Lung (tissue), 16 donors: ENCODE data around the gene PKN3. TPM values are rescaled to one million over a fixed set of nuclear protein-coding genes. Genes with fewer than 3 reads are reported as not detected.
A peak's percentile ranks its signal among the peaks of the same experiment; 100 is the strongest.

Experiments used
- ATAC-seq: fragments of 200-7000 bp; cut with Tn5 transposase; one replicate; pipeline ENCODE4 v1.9.1; 2020; ENCODE audit warnings: moderate number of reproducible peaks; ENCODE audit not compliant: insufficient read depth, low FRiP score
- DNase-seq, 3 donors: peaks; one replicate each; pipeline ENCODE4 v3.0.0-alpha.2; 2013 to 2017
- H3K27ac ChIP-seq, 2 donors: one replicate each; pipeline ENCODE4 v1.5.1; 2013; ENCODE audit warnings: mild to moderate bottlenecking in 2 of 2, moderate library complexity in 2 of 2, control low read depth in 1 of 2, inconsistent platforms in 1 of 2, low read depth in 1 of 2, low read length in 1 of 2
- H3K27me3 ChIP-seq, 3 donors: one replicate each; pipeline ENCODE4 v1.5.1; 2013; ENCODE audit warnings: low read length in 2 of 3; ENCODE audit not compliant: control insufficient read depth in 3 of 3, insufficient read depth in 3 of 3
- H3K36me3 ChIP-seq, 4 donors: one replicate each; pipeline ENCODE4 v1.5.1; 2013; ENCODE audit warnings: low read length in 4 of 4, mild to moderate bottlenecking in 1 of 4, moderate library complexity in 1 of 4; ENCODE audit not compliant: control insufficient read depth in 4 of 4, insufficient read depth in 4 of 4
- H3K4me1 ChIP-seq, 5 donors: one replicate each; pipeline ENCODE4 v1.5.1; 2013; ENCODE audit warnings: low read length in 5 of 5, mild to moderate bottlenecking in 2 of 5, moderate library complexity in 1 of 5; ENCODE audit not compliant: control insufficient read depth in 5 of 5, insufficient read depth in 5 of 5
- H3K4me3 ChIP-seq: one replicate; pipeline ENCODE4 v1.5.1; 2013; ENCODE audit warnings: mild to moderate bottlenecking, control low read depth, moderate library complexity
- H3K9ac ChIP-seq, 2 donors: one replicate each; pipeline ENCODE4 v1.5.1; 2013; ENCODE audit warnings: low read length in 2 of 2, control low read depth in 1 of 2; ENCODE audit not compliant: insufficient read depth in 1 of 2
- H3K9me3 ChIP-seq, 4 donors: one replicate each; pipeline ENCODE4 v1.5.1; 2013; ENCODE audit warnings: low read length in 3 of 4, mild to moderate bottlenecking in 1 of 4, moderate library complexity in 1 of 4; ENCODE audit not compliant: control insufficient read depth in 4 of 4, insufficient read depth in 3 of 4
- WGBS, 2 donors: extraction: QIAGEN DNeasy Blood & Tissue Kit; methylation state at CpG; one replicate each; pipeline ENCODE4 v1.1.7; 2013; 5-methylcytosine and 5-hydroxymethylcytosine counted together
- long read RNA-seq, 5 donors: transcript quantifications; one replicate each; lab custom pipeline, GENCODE V29; 2026
- polyA plus RNA-seq, 2 donors: library from polyadenylated mRNA; stranded (reverse); fragments of 200-250 nt; gene quantifications; one replicate each; pipeline ENCODE4 v1.2.1, GENCODE V29; 2013
- total RNA-seq, 2 donors: library from RNA; depleted of rRNA in 1 of 2; stranded (reverse); fragments of >200 nt in 1 of 2; gene quantifications; one replicate each; pipeline ENCODE4 v1.2.1, GENCODE V29; 2014 to 2021
- TF ChIP-seq, protein P1 (sequence below): IDR thresholded peaks from 2 replicates; pipeline ENCODE4 v1.5.1; 2012; ENCODE audit warnings: mild to moderate bottlenecking; ENCODE audit errors: control extremely low read depth, extremely low read depth
- donor health status: control.
- donor health status: control.
- donor health status: Bipolar disorder and iron deficiency.
- donor health status: healthy.
- donor health status: DM: yes; HTN: yes; CAD: no.

Gene PKN3
- total RNA-seq (10 to 100 TPM in 1 of 2 donors, 1 to 10 TPM in 1; 4.1 to 19.3 TPM), polyA plus RNA-seq (10 to 100 TPM in 1 of 2 donors, 1 to 10 TPM in 1; 8.6 to 13.0 TPM)
- long read RNA-seq, donor 1, partial matches to known transcripts: 28 of 28 reads
- long read RNA-seq, donor 1, other reads (novel, unspliced or antisense): 0 of 28 reads
- long read RNA-seq, donor 2, partial matches to known transcripts: 9 of 9 reads
- long read RNA-seq, donor 2, other reads (novel, unspliced or antisense): 0 of 9 reads
- long read RNA-seq, donor 3: 0 reads
- long read RNA-seq, donor 4, partial matches to known transcripts: 0 of 6 reads
- long read RNA-seq, donor 4, other reads (novel, unspliced or antisense): 6 of 6 reads
- long read RNA-seq, donor 5, partial matches to known transcripts: 0 of 1 reads
- long read RNA-seq, donor 5, other reads (novel, unspliced or antisense): 0 of 1 reads

GRCh38 chr9:128702445-128702948, at the start of gene PKN3:
TSS of gene PKN3 (plus strand) at chr9:128702503. CDS start at chr9:128702916, 413 bp downstream.
- WGBS, 2 donors: 0 to 1% methylated on average over 62 to 65 of the region's 65 CpGs
- TF ChIP-seq, protein P1, sequence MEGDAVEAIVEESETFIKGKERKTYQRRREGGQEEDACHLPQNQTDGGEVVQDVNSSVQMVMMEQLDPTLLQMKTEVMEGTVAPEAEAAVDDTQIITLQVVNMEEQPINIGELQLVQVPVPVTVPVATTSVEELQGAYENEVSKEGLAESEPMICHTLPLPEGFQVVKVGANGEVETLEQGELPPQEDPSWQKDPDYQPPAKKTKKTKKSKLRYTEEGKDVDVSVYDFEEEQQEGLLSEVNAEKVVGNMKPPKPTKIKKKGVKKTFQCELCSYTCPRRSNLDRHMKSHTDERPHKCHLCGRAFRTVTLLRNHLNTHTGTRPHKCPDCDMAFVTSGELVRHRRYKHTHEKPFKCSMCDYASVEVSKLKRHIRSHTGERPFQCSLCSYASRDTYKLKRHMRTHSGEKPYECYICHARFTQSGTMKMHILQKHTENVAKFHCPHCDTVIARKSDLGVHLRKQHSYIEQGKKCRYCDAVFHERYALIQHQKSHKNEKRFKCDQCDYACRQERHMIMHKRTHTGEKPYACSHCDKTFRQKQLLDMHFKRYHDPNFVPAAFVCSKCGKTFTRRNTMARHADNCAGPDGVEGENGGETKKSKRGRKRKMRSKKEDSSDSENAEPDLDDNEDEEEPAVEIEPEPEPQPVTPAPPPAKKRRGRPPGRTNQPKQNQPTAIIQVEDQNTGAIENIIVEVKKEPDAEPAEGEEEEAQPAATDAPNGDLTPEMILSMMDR: peak; percentile 49
- H3K27ac ChIP-seq: peak within 1 kb of the TSS; percentile 69 to 84

DNA sequence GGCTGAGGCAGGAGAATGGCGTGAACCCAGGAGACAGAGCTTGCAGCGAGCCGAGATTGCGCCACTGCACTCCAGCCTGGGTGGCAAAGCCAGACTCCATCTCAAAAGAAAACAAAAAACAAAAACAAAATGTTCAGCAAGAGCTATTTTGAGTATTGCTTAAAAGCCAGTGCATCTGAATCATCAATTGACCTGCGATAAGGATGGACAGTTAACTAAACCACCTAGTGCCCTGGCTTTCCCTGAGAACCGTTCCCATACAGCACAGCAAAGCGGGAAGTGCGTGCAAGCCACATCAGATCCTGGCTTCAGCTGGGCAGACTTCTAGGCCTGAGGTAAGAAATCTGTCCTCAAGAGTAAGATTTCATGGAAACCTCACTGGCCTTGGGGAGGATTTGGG, 48.4 kb upstream of the PKN3 start:
- 94 to 95% methylated on average over 8 of the region's 8 CpGs for WGBS, 2 donors
- no peak overlapping the region for H3K27ac ChIP-seq
- no peak for ATAC-seq
- H3K36me3 ChIP-seq: peaks cover 0 to 4% (median under 1%) of the 10 kb centered on the region in 4 donors
- TF ChIP-seq, protein P1: no peak
- no peaks in the 10 kb centered on the region for H3K27me3 ChIP-seq
- peak overlapping the region in 1 of 2 donors; percentile 11 for H3K9ac ChIP-seq
- H3K4me3 ChIP-seq: no peak overlapping the region
- H3K9me3 ChIP-seq: no peaks in the 10 kb centered on the region
- H3K4me1 ChIP-seq: peaks cover 0 to 1% (median 0%) of the 10 kb centered on the region in 5 donors
- DNase-seq: no peak

More at GRCh38 chr9:128702445-128702948, at the start of gene PKN3:
- DNase-seq (peak; percentile 88 to 91 (median 89)), ATAC-seq (peak; percentile 88)
- H3K36me3 ChIP-seq: peaks cover 0 to 3% (median 0%) of the 10 kb centered on the region in 4 donors
- H3K4me1 ChIP-seq: peaks cover 0 to 5% (median 0%) of the 10 kb centered on the region in 5 donors
- no peaks in the 10 kb centered on the region for H3K9me3 ChIP-seq
- H3K27me3 ChIP-seq: no peaks in the 10 kb centered on the region
- H3K4me3 ChIP-seq: peak within 1 kb of the TSS; percentile 69
- no peak within 1 kb of the TSS for H3K9ac ChIP-seq

DNA sequence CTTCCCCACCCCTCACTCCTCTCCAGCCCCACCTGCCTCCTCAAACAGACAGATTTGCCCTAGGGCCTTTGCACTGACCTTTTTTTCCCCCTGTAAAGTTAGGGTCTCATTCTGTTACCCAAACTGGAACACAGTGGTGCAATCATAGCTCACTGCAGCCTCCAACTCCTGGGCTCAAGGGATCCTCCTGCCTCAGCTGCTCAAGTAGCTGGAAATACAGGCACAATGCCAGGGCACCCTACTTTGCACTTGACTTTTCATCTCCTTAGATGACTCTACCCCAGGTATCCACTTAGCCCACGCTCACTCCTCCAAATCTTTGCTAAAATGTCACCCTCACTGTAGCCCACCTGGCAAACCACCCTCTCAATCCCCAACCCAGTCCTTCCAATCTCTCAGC, 47.8 kb upstream of the PKN3 start:
- Histone ChIP-seq H3K4me1 (peaks cover 0 to 1% (median 0%) of the 10 kb centered on the region in 5 donors), H3K36me3 (peaks cover 0 to 1% (median 0%) of the 10 kb centered on the region in 4 donors), H3K9me3 (no peaks in the 10 kb centered on the region), H3K4me3 (no peak overlapping the region), H3K9ac (peak overlapping the region in 1 of 2 donors; percentile 11), H3K27ac (no peak overlapping the region), H3K27me3 (no peaks in the 10 kb centered on the region)
- TF ChIP-seq, protein P1: no peak
- WGBS, 2 donors: 93 to 100% methylated on average over 1 of the region's 1 CpG
- DNase-seq: no peak
- ATAC-seq: no peak
